HepG2 (cell line): ENCODE results near the gene NAB2. TPM values are rescaled to one million over a fixed set of nuclear protein-coding genes. Genes with fewer than 3 reads are reported as not detected.

Experiments
- FOXC1 ChIP-seq: sonication (generic); formaldehyde crosslinking; IDR thresholded peaks from 2 replicates; pipeline ENCODE4 v1.8.0; 2022; ENCODE audit warnings: mild to moderate bottlenecking, missing genetic modification reagents, borderline replicate concordance
- IRF1 ChIP-seq: sonication (generic); formaldehyde crosslinking; IDR thresholded peaks from 2 replicates; pipeline ENCODE4 v1.4.0; 2020; ENCODE audit warnings: low read depth, mild to moderate bottlenecking, missing genetic modification reagents
- KAT8 ChIP-seq: IDR thresholded peaks from 2 replicates; pipeline ENCODE4 v1.6.1; 2016; ENCODE audit warnings: missing genetic modification reagents, missing compliant biosample characterization
- MLXIP ChIP-seq: sonication (generic); formaldehyde crosslinking; IDR thresholded peaks from 2 replicates; pipeline ENCODE4 v1.9.0; 2021; ENCODE audit warnings: missing genetic modification reagents, borderline replicate concordance
- NONO ChIP-seq, 2 experiments: fragments of 450-650 bp in 1 of 2; sonication (generic) in 1 of 2; formaldehyde crosslinking in 1 of 2; IDR thresholded peaks in 1 of 2; conservative IDR thresholded peaks in 1 of 2; 2 replicates each; pipeline versions ENCODE4 v1.6.1 to v1.8.0; 2017 to 2022; ENCODE audit warnings: mild to moderate bottlenecking in 1 of 2, missing genetic modification reagents in 1 of 2, moderate library complexity in 1 of 2
- PRMT3 ChIP-seq: sonication (generic); formaldehyde crosslinking; IDR thresholded peaks from 2 replicates; pipeline ENCODE4 v1.8.1; 2022; ENCODE audit warnings: low read depth, mild to moderate bottlenecking, moderate library complexity, missing genetic modification reagents, borderline replicate concordance
- SRSF1 ChIP-seq: fragments of 200-400 bp; formaldehyde crosslinking; optimal IDR thresholded peaks from 2 replicates; pipeline ENCODE3; 2017; ENCODE audit warnings: mild to moderate bottlenecking, low read depth, low read length, moderate library complexity
- TEF ChIP-seq: sonication (generic); formaldehyde crosslinking; IDR thresholded peaks from 2 replicates; pipeline ENCODE4 v1.5.0; 2020; ENCODE audit warnings: missing genetic modification reagents
- USF2 ChIP-seq, 2 experiments: sonication (generic) in 1 of 2; formaldehyde crosslinking in 1 of 2; IDR thresholded peaks; 2 replicates each; pipeline versions ENCODE4 v1.5.1 to v1.6.1; 2011 to 2020; ENCODE audit warnings: borderline replicate concordance in 1 of 2, low read depth in 1 of 2, low read length in 1 of 2, mild to moderate bottlenecking in 1 of 2, missing genetic modification reagents in 1 of 2, moderate library complexity in 1 of 2
- ZFP91 ChIP-seq: sonication (generic); formaldehyde crosslinking; IDR thresholded peaks from 2 replicates; pipeline ENCODE4 v1.9.0; 2022; ENCODE audit warnings: missing genetic modification reagents, mild to moderate bottlenecking, borderline replicate concordance
- ZMYM4 ChIP-seq: sonication (generic); formaldehyde crosslinking; IDR thresholded peaks from 2 replicates; pipeline ENCODE4 v1.8.1; 2023; ENCODE audit warnings: mild to moderate bottlenecking, missing genetic modification reagents
- ZNF34 ChIP-seq: sonication (generic); formaldehyde crosslinking; IDR thresholded peaks from 2 replicates; pipeline ENCODE4 v1.4.0; 2020; ENCODE audit warnings: mild to moderate bottlenecking, missing genetic modification reagents, borderline replicate concordance
- ZNF468 ChIP-seq: sonication (generic); formaldehyde crosslinking; IDR thresholded peaks from 2 replicates; pipeline ENCODE4 v1.8.0; 2022; ENCODE audit warnings: mild to moderate bottlenecking, moderate library complexity, missing genetic modification reagents
- ZNF652 ChIP-seq: IDR thresholded peaks from 2 replicates; pipeline ENCODE4 v1.6.1; 2016; ENCODE audit warnings: low read depth, borderline replicate concordance
- ZNF720 ChIP-seq: sonication (generic); formaldehyde crosslinking; IDR thresholded peaks from 2 replicates; pipeline ENCODE4 v1.4.0; 2020; ENCODE audit warnings: missing genetic modification reagents
- polyA plus RNA-seq, 8 experiments: library from polyadenylated mRNA; depleted of rRNA in 3 of 8; stranded (reverse) in 7 of 8; unstranded in 1 of 8; fragments of >200 nt; fragmentation: Illumina TruSeq in 4 of 8; extraction: Trizol in 4 of 8; gene quantifications; 2 replicates each; pipeline versions ENCODE4 v1.2.1 to v1.2.3, GENCODE V29; 2011 to 2016; ENCODE audit warnings: low read depth in 4 of 8, missing spikeins in 1 of 8, mixed read lengths in 1 of 8; ENCODE audit not compliant: insufficient read depth in 1 of 8
- total RNA-seq, 5 experiments: library from RNA; depleted of rRNA; stranded (reverse); fragments of >200 nt; fragmentation: Illumina TruSeq; extraction: Trizol; gene quantifications; 2 replicates each; pipeline ENCODE4 v1.2.3, GENCODE V29; 2016; ENCODE audit warnings: low read depth in 1 of 5

Gene NAB2
- total and polyA plus RNA-seq, 2 of the 13 experiments (the other 11 are each of a cell fraction or from before 2014, with no cell fraction given), result 11.7 to 12.9 TPM

GRCh38 chr12:57088354-57089270 lies at the start of gene NAB2 (continued):
- TF ChIP-seq MLXIP (CRISPR knock-in tag) (0 out of 2 replicates have a peak, but pooled peaks have one; percentile 51), PRMT3 (CRISPR knock-in tag) (no peak), ZNF652 (CRISPR knock-in tag) (no peak), ZMYM4 (CRISPR knock-in tag) (peak; percentile 55), ZFP91 (CRISPR knock-in tag) (peak; percentile 71), IRF1 (CRISPR knock-in tag) (no peak), ZNF720 (CRISPR knock-in tag) (no peak), NONO (IDR thresholded peaks at IDR 0.05) (no peak), NONO (CRISPR knock-in tag; conservative IDR thresholded peaks at IDR 0.05) (peak; percentile 70), TEF (CRISPR knock-in tag) (peak; percentile 72; the same call in 1 of the 2 replicates), ZNF468 (CRISPR knock-in tag) (no peak), SRSF1 (peak; percentile 76), USF2 (IDR thresholded peaks at IDR 0.05; ENCODE audit: low read depth, low read length) (peak; percentile 73), USF2 (CRISPR knock-in tag; IDR thresholded peaks at IDR 0.05; ENCODE audit: borderline replicate concordance) (peak; percentile 56; the same call in 1 of the 2 replicates), KAT8 (peak; percentile 51; the same call in 1 of the 2 replicates), FOXC1 (0 out of 2 replicates have a peak, but pooled peaks have one; percentile 37), ZNF34 (CRISPR knock-in tag) (0 out of 2 replicates have a peak, but pooled peaks have one; percentile 49)
